Measurements from ENCODE around the gene PYGO2.
"Not testable (repeated sequence)": the region's sequence is repeated elsewhere in the genome, so short reads cannot be mapped to it uniquely, and the experiment has no call there.

The PYGO2 gene

DNA sequence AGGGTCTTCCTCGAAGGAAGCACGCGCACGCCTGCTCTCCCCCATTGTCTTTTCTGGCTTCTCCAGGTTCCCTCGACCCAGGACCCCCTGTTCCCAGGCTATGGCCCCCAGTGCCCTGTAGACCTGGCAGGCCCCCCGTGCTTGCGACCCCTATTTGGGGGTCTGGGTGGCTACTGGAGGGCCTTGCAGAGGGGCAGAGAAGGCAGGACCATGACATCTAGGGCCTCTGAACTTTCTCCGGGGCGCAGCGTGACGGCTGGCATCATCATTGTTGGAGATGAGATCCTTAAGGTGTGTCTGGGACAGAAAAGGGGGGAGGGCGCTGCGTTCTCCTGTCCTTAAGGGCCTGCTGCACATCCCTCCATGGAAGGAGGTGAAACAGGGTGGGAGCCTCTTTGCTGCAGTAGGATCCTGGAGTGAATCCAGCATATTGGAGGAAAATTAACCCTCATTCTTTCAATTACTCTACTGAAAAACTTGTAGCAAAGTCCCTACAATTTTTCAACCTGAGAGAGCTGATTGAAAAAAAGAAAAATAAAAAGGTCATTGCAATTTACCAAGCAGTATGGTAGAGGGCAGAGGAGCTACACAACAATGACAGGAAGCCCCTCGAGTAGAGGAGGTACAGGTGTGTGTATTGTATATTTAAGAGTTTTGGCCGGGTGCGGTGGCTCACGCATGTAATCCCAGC lies 22.3 kb upstream of the PYGO2 start:
- DNase-seq = peak in 2 of 10 donors; percentile 55 to 67
- intact Hi-C loops (cut with DNase I) = no loop called here

GRCh38 chr1:154982897-154983648 lies 21.5 kb upstream of the PYGO2 start, which contains the start of gene FLAD1:
TSS of gene FLAD1 (plus strand) at chr1:154983344. CDS start at chr1:154983695, 351 bp downstream.
- intact Hi-C loops (cut with DNase I) = no loop called here
- DNase-seq = peak; percentile 92 to 99 (median 94)

- no peak for DNase-seq
- intact Hi-C loops (cut with DNase I) = no loop called here
Measured at GRCh38 chr1:154982341-154982740, 20.8 kb upstream of the PYGO2 start.

DNA sequence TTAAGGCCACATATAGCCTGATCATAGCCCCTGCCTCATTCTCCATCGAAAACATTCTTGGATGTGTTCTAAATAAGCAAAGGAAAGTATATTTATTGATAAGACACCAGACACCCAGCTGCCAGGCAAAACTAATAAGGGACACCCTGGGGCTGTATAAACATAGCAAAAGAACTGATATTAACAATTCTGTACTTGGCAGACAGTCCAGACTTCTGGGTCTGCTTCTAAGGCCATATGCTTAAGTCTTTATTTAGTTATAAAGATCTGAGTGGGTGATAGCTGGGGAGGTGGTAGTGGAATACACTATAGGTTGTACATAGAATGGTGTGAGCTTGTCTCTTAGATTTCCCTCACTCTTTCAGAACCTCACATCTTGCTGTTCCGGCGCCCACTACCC lies 16.8 kb upstream of the PYGO2 start:
- no peak for DNase-seq

DNA sequence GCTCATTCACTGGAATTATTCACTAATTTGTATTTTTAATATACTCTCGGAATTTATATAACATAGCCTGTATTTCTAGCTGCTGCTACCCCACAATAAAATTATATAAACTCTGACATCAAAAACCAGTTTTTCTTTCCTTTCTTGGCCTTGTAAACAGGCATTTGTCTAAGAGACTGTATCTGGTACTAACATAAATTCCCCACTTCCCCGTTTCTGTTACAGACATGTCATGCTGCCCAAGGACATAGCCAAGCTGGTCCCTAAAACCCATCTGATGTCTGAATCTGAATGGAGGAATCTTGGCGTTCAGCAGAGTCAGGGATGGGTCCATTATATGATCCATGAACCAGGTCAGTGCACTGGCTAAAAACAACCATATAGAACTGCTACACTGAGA lies 16.2 kb upstream of the PYGO2 start:
- intact Hi-C loops (cut with DNase I) = loop anchor here (10.0 kb wide), 1 partner anchor 423 kb away; the partner anchor contains the start of gene UBE2Q1
- DNase-seq = not testable (repeated sequence)

More for the DNA sequence above, 16.8 kb upstream of the PYGO2 start:
- intact Hi-C loops (cut with DNase I) = loop anchor here (10.0 kb wide), 1 partner anchor 424 kb away; the partner anchor contains the start of gene UBE2Q1

- DNase-seq = peak in 2 of 10 donors; percentile 71 to 79
- intact Hi-C loops (cut with DNase I) = loop anchor here (10.0 kb wide), 1 partner anchor 421 kb away; the partner anchor contains the start of gene UBE2Q1
Measured at GRCh38 chr1:154975409-154976059, 14.0 kb upstream of the PYGO2 start.

- intact Hi-C loops (cut with DNase I) = loop anchor here (10.0 kb wide), 1 partner anchor 420 kb away; the partner anchor contains the start of gene UBE2Q1
- DNase-seq = peak; percentile 79 to 96 (median 86)
Measured at GRCh38 chr1:154974808-154975408, 13.3 kb upstream of the PYGO2 start.

GRCh38 chr1:154974102-154974807 lies 12.7 kb upstream of the PYGO2 start, which contains the start of gene CKS1B:
TSS of gene CKS1B (plus strand) at chr1:154974681. CDS start at chr1:154974746, 65 bp downstream.
- intact Hi-C loops (cut with DNase I) = loop anchor here (10.0 kb wide), 1 partner anchor 419 kb away; the partner anchor contains the start of gene UBE2Q1

DNA sequence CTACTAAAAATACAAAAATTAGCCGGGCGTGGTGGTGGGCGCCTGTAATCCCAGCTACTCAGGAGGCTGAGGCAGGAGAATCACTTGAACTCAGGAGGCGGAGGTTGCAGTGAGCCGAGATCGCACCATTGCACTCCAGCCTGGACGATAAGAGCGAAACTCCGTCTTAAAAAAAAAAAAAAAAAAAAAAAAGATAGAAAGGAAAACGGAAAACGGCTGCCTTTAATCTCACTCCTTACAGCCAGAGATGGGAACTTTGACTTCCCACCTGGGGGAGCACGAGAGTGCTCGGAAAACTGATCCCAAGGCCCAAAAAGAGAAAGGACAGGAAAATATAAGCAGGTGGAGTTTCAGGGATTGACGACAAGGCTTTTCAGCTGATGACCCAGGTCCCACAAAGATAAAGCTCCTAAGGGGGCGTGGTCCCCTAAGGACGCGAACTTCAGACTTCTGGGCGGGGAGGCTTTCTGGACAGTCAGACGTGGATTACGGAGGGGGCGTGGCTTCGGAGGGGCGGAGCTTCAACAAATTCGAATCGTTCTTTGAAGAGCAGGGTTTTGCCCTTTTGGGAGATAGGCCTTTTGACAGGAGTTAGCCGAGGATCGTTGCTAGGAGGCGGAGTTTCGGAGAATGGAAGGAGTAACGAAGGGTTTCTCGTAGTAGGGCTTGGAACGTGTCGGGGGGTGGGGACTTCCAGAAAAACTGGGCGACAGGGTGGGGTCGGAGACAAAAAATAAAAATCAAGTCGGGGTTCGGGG lies 11.9 kb upstream of the PYGO2 start:
- DNase-seq = peak; percentile 62 to 97 (median 80)
- intact Hi-C loops (cut with DNase I) = loop anchor here (10.0 kb wide), 1 partner anchor 419 kb away; the partner anchor contains the start of gene UBE2Q1

More at GRCh38 chr1:154974102-154974807, 12.7 kb upstream of the PYGO2 start, which contains the start of gene CKS1B:
- peak; percentile 91 to 100 (median 96) for DNase-seq

DNA sequence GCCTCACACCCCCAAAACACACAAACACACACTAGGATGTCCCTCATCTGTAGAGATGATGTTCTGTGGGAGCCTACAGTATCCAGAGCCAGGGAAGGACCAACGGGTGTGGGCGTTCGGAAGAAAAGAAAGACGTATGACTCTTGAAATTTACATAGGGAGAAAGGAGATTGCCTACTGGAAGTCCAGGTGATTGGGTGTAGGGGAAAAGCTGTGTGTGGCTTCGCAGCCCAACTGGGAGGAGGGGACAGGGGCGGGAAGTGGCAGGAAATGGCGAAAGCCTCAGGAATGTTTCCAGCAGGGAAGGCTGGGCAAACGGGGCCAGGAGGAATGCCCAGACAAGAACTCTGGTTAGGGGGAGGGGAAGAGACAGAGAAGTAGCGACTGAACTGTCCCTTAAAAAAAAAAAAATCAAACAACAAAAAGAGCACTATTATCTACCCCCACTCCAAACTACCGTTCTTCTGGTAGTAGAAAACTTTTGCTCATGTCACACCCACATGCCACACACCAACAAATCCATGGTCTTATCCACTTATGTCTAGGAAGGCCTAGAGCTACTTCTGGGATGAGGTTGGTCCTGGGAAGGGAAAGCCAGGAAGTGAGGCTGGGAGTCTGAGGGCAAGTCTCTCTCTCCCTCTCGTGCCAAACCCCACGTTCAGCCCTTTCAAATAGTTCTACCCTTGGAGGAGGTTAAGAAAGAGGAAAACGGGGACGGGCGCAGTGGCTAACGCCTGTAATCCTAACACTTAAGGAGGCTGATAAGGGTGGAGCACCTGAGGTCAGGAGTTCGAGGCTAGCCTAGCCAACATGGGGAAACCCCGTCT lies 11.1 kb upstream of the PYGO2 start:
- peak in 4 of 10 donors; percentile 25 to 82 (median 54) for DNase-seq
- intact Hi-C loops (cut with DNase I) = loop anchor here (10.0 kb wide), 1 partner anchor 418 kb away; the partner anchor contains the start of gene UBE2Q1

GRCh38 chr1:154972213-154972516 lies 10.6 kb upstream of the PYGO2 start:
- intact Hi-C loops (cut with DNase I) = loop anchor here (10.0 kb wide), 1 partner anchor 417 kb away; the partner anchor contains the start of gene UBE2Q1
- DNase-seq = no peak

GRCh38 chr1:154971341-154971998 lies 9.9 kb upstream of the PYGO2 start:
- intact Hi-C loops (cut with DNase I) = loop anchor here (10.0 kb wide), 1 partner anchor 417 kb away; the partner anchor contains the start of gene UBE2Q1
- peak in 2 of 10 donors; percentile 8 to 19 for DNase-seq

- intact Hi-C loops (cut with DNase I) = loop anchor here (10.0 kb wide), 1 partner anchor 416 kb away; the partner anchor contains the start of gene UBE2Q1
- DNase-seq = peak; percentile 71 to 99 (median 94)
Measured at GRCh38 chr1:154970631-154971340, 9.2 kb upstream of the PYGO2 start, which contains the start of gene SHC1. TSS of gene SHC1 (minus strand) at chr1:154970747. CDS start at chr1:154970526, 221 bp downstream.

DNA sequence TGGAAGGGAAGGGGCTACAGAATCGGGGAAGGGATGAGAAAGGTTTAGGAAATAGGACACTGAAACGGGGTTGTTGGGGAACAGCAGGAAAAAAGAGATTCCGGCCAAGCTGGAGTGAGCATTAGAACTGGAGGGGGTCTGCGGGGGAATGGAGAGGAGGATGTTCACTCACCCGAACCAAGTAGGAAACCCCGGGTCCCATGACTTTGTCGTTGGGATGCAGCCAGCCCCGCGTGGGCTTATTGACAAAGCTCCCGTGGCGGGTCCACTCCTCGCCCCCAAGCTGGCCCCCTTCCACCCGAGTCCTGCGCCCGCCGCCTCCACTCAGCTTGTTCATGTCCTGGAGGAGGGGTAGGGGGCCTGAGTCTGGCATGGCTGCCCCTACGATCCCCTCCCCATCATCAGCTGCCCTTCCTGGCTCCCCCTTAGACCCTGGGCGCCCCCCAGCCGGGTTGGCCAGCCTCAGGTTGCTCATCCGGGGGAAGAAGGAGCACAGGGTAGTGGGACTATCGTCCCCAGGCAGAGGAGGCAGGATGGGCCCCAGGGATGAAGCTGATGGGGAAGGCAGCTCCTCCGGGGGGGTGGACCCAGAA lies 8.4 kb upstream of the PYGO2 start:
- peak in 3 of 10 donors; percentile 77 to 84 (median 78) for DNase-seq
- intact Hi-C loops (cut with DNase I) = loop anchor here (10.0 kb wide), 1 partner anchor 415 kb away; the partner anchor contains the start of gene UBE2Q1

DNA sequence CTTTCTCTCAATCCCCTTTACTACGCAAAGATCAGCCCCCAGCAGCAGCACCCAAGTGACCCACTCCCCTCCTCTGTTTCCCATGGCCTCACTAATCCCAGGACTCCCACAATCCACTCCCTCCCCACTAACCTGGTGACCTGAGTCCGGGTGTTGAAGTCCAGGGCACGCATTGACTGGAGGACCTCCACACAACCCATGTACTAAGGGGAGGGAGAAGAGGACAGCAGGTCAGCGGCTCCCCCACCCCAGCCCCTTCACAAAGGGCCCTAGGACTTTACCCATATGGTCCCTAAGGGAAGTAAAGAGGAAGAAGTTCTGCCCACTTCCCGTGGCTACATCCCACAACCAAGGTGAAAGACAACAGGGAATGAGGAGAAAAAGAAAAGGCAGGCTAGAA lies 7.7 kb upstream of the PYGO2 start:
- intact Hi-C loops (cut with DNase I) = no loop called here
- peak in 3 of 10 donors; percentile 17 to 28 (median 23) for DNase-seq

- DNase-seq = peak in 3 of 10 donors; percentile 41 to 72 (median 48)
- intact Hi-C loops (cut with DNase I) = no loop called here
Measured at GRCh38 chr1:154968731-154969130, 7.1 kb upstream of the PYGO2 start.
